ENCODE data around the gene CLCN5.

Gene CLCN5

GRCh38 chrX:50067435-50068284 lies 145.3 kb downstream of the CLCN5 start:
- in situ Hi-C loops (cut with MboI; ENCODE audit: low sequenced_read_pairs, unreplicated experiment) = no loop called here
- no peak for TF ChIP-seq CTCF (IDR thresholded peaks at IDR 0.05; ENCODE audit: borderline replicate concordance, control extremely low read depth, extremely low read depth, insufficient read depth, missing control alignments)
- DNase-seq (ENCODE audit: low spot score) = no peak

DNA sequence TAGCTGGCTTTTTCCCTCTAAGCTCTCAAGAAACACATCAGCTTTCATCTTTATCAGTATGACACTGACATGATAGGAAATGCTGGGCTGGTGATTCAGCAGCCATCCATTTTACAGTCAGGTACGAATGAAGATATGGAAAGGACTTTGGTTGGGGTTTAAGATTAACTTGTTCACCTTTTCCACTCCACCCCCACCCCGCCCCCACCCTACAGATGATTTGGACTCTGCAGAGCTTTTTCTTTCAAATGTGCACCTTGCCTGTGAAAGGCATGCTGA lies 145.8 kb downstream of the CLCN5 start:
- in situ Hi-C loops (cut with MboI; ENCODE audit: low sequenced_read_pairs, unreplicated experiment) = no loop called here
- TF ChIP-seq CTCF (IDR thresholded peaks at IDR 0.05; ENCODE audit: borderline replicate concordance, control extremely low read depth, extremely low read depth, insufficient read depth, missing control alignments) = no peak
- DNase-seq (ENCODE audit: low spot score) = no peak

DNA sequence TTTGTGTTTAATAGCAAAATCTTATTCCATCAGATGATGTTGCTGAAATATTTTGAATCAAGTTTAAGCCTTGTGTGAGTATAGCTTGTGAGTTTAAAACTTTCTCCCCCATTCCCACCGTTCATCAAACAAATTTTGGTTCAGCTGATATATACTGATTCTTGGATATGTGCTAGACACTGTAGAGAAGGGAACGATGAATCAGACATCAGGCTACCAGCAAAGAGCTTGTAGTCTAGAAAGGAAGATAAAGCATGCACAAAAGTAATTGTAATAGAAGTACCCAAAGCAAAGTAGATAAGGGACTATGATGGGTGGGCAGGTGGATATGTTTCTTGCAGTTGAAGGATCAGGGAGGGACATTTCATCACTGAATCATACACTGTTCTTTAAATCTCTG lies 146.5 kb downstream of the CLCN5 start:
- no peak for TF ChIP-seq CTCF (IDR thresholded peaks at IDR 0.05; ENCODE audit: borderline replicate concordance, control extremely low read depth, extremely low read depth, insufficient read depth, missing control alignments)
- DNase-seq (ENCODE audit: low spot score) = no peak
- in situ Hi-C loops (cut with MboI; ENCODE audit: low sequenced_read_pairs, unreplicated experiment) = no loop called here

- no peak for TF ChIP-seq CTCF (IDR thresholded peaks at IDR 0.05; ENCODE audit: borderline replicate concordance, control extremely low read depth, extremely low read depth, insufficient read depth, missing control alignments)
- DNase-seq (ENCODE audit: low spot score) = no peak
- in situ Hi-C loops (cut with MboI; ENCODE audit: low sequenced_read_pairs, unreplicated experiment) = no loop called here
These were observed 149.1 kb downstream of the CLCN5 start for GRCh38 chrX:50071494-50071893.

DNA sequence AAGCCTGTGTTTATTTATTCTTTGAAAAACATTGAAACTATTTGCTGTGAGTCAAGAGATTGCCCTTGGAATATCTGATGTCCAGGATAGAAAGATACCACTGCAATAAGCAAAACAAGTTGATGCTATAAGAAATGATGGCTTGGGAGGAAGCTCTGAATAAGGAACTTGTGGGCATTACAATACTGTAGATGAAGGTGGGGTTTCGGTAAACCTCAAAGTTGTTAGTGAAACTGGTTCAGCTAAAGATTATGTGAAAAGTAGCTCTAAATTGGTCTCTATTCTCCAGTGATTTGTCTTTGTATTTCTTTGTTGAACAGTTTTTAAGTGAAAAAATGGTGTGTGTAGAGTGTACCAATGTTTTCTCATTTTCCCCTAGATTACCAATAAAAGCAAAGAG lies 149.7 kb downstream of the CLCN5 start:
- no peak for TF ChIP-seq CTCF (IDR thresholded peaks at IDR 0.05; ENCODE audit: borderline replicate concordance, control extremely low read depth, extremely low read depth, insufficient read depth, missing control alignments)
- no peak for DNase-seq (ENCODE audit: low spot score)
- in situ Hi-C loops (cut with MboI; ENCODE audit: low sequenced_read_pairs, unreplicated experiment) = no loop called here

- DNase-seq (ENCODE audit: low spot score) = no peak
- in situ Hi-C loops (cut with MboI; ENCODE audit: low sequenced_read_pairs, unreplicated experiment) = no loop called here
- no peak for TF ChIP-seq CTCF (IDR thresholded peaks at IDR 0.05; ENCODE audit: borderline replicate concordance, control extremely low read depth, extremely low read depth, insufficient read depth, missing control alignments)
These were observed 151.2 kb downstream of the CLCN5 start for GRCh38 chrX:50073601-50074000.

Measured in GM13976 (cell line).